Ishikawa (cell line): ENCODE measurements around the gene C10orf105.

ENCODE experiments used
- CEBPB ChIP-seq: IDR thresholded peaks from 2 replicates; pipeline ENCODE4 v1.6.1; 2012
- CREB1 ChIP-seq: IDR thresholded peaks from 2 replicates; pipeline ENCODE4 v1.6.1; 2012; ENCODE audit warnings: low read depth
- EGR1 ChIP-seq: IDR thresholded peaks from 2 replicates; pipeline ENCODE4 v1.6.1; 2012
- EP300 ChIP-seq: IDR thresholded peaks from 2 replicates; pipeline ENCODE4 v1.6.1; 2012; ENCODE audit warnings: borderline replicate concordance
- FOXM1 ChIP-seq: IDR thresholded peaks from 2 replicates; pipeline ENCODE4 v1.6.1; 2012; ENCODE audit warnings: low read depth, borderline replicate concordance
- NFIC ChIP-seq: IDR thresholded peaks from 2 replicates; pipeline ENCODE4 v1.6.1; 2012
- RAD21 ChIP-seq: IDR thresholded peaks from 2 replicates; pipeline ENCODE4 v1.6.1; 2012; ENCODE audit warnings: low read depth
- REST ChIP-seq: IDR thresholded peaks from 2 replicates; pipeline ENCODE4 v1.6.1; 2012; ENCODE audit warnings: low read depth, mild to moderate bottlenecking
- TAF1 ChIP-seq: IDR thresholded peaks from 2 replicates; pipeline ENCODE4 v1.6.1; 2012; ENCODE audit warnings: low read depth, mild to moderate bottlenecking
- TCF12 ChIP-seq: IDR thresholded peaks from 2 replicates; pipeline ENCODE4 v1.6.1; 2012; ENCODE audit warnings: low read depth
- TEAD4 ChIP-seq: IDR thresholded peaks from 2 replicates; pipeline ENCODE4 v1.6.1; 2012
- USF1 ChIP-seq: IDR thresholded peaks from 2 replicates; pipeline ENCODE4 v1.6.1; 2012
- YY1 ChIP-seq: IDR thresholded peaks from 2 replicates; pipeline ENCODE4 v1.6.1; 2012; ENCODE audit warnings: low read depth
- ZBTB7A ChIP-seq: IDR thresholded peaks from 2 replicates; pipeline ENCODE4 v1.6.1; 2012; ENCODE audit warnings: low read depth
- TF ChIP-seq, protein P1 (sequence below): IDR thresholded peaks from 2 replicates; pipeline ENCODE4 v1.6.1; 2012

The C10orf105 gene

GRCh38 chr10:71710519-71710918, 9.1 kb downstream of the C10orf105 start:
- TF ChIP-seq RAD21 (no peak), TEAD4 (no peak), EGR1 (no peak), USF1 (no peak), EP300 (no peak), FOXM1 (no peak), ZBTB7A (no peak), CREB1 (no peak)

DNA sequence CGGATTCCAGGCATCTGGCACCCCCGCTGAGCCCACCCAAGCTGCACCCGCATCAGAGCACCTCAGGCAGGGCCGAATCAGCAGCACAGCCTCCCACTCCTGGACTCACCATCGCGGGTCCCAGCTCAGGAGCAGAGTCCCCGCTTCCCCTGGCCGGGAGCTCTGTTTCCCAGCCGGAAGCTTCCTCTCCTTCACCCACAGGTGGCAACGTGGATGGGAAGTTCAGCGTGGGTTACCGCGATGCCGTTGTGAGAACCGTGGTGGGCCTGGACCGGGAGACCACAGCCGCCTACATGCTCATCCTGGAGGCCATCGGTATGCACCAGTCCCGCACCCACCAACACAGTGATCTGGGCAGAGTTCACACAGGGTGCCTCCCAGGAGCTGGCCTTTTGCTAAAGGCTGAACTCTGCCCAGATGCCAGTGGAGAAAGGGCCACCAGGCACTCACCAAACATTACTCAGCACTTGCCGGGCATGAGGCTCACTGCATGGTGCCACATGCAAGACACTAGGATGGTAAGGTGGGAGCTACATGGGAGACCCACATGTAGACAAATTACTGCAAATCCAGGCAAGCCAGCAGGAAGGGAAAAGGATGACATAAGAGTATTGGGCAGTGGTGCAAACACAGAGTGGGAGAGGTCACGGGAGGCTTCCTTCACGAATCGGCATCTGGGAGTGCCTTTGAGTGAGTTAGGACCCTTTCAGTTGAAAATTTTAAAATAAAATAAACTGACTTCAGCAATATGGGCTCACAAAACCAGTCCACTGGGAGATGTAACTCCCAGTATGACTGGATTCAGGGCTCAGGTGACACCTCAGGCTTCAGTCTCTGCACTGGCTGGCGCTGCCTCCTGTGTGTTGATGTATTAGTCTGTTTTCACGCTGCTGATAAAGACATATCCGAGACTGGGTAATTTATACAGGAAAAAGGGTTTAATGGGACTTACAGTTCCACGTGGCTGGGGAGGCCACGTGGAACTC, 10.4 kb downstream of the C10orf105 start:
- no peak for TF ChIP-seq TAF1
- no peak for TF ChIP-seq CREB1
- TF ChIP-seq ZBTB7A: no peak
- no peak for TF ChIP-seq TCF12
- no peak for TF ChIP-seq YY1
- TF ChIP-seq NFIC: no peak
- no peak for TF ChIP-seq CEBPB
- no peak for TF ChIP-seq EP300
- TF ChIP-seq, protein P1, sequence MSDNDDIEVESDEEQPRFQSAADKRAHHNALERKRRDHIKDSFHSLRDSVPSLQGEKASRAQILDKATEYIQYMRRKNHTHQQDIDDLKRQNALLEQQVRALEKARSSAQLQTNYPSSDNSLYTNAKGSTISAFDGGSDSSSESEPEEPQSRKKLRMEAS: no peak
- no peak for TF ChIP-seq REST
- TF ChIP-seq TEAD4: no peak
- TF ChIP-seq RAD21: no peak
- TF ChIP-seq USF1: no peak
- TF ChIP-seq FOXM1: no peak
- no peak for TF ChIP-seq EGR1

DNA sequence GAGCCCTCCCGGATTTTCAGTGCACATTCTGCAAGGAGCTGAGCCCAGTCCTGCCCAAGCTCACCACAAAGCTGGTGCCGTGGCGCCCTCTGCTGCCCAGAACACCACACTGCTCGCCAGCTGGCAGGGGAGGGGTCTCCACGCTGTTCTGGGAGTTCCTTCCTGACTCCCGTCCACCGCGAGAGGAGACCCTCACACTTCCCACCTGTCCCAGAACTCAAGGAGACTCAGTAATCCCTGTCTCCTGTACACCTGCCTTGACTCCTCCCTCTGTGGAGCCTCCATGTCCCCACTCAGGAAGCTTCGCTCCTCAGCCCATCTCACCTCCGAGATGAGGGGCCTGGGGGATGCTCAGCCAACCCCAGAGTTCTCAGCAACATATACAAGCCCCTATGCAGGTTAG, 11.3 kb downstream of the C10orf105 start:
- no peak for TF ChIP-seq EGR1
- TF ChIP-seq CEBPB: no peak
- peak; percentile 95 for TF ChIP-seq RAD21
- TF ChIP-seq, protein P1: no peak
- TF ChIP-seq ZBTB7A: peak; percentile 96
- TF ChIP-seq TCF12: no peak
- TF ChIP-seq USF1: no peak
- TF ChIP-seq TAF1: no peak

- TF ChIP-seq EP300 (no peak), YY1 (no peak), TEAD4 (no peak), TCF12 (no peak), FOXM1 (no peak), CREB1 (no peak), EGR1 (no peak), NFIC (no peak), CEBPB (no peak), ZBTB7A (no peak), RAD21 (no peak), REST (no peak), TAF1 (no peak), USF1 (no peak)
- TF ChIP-seq, protein P1: no peak
Measured at GRCh38 chr10:71707240-71707789, 12.3 kb downstream of the C10orf105 start.
